ENCODE data around the gene SORT1. TPM values are rescaled to one million over a fixed set of nuclear protein-coding genes. Genes with fewer than 3 reads are reported as not detected.
A peak's percentile ranks its signal among the peaks of the same experiment; 100 is the strongest.

SORT1 gene
- total RNA-seq, 2 donors from 2014 or later: 114 to 120 TPM

DNA sequence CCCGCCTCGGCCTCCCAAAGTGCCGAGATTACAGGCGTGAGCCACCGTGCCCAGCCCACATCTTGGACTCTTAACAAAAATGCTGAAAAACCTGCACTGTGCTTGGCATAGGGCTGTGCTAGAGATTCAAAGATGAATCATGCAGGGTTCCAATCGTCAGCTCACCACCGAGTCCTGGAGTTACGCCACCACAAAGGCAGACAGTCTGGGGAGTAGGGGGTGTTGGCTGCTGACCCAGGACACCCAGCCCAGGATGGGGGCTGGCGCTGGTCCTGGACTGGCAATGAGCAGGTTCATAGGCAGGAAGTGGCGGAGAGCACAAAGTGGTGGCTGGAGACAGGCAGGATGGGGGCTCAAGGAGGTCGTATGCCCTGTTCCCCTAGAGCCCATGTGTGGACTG, 130.8 kb downstream of the SORT1 start:
- no peak overlapping the region for H3K27ac ChIP-seq
- H3K36me3 ChIP-seq: peaks cover 4% of the 10 kb centered on the region
- no peaks in the 10 kb centered on the region for H3K27me3 ChIP-seq
- no peak for DNase-seq (ENCODE audit: low spot score)
- H3K4me3 ChIP-seq: no peak overlapping the region
- peaks cover 0 to 13% of the 10 kb centered on the region in 2 donors for H3K4me1 ChIP-seq
- no peaks in the 10 kb centered on the region for H3K9me3 ChIP-seq
- TF ChIP-seq, protein P1, sequence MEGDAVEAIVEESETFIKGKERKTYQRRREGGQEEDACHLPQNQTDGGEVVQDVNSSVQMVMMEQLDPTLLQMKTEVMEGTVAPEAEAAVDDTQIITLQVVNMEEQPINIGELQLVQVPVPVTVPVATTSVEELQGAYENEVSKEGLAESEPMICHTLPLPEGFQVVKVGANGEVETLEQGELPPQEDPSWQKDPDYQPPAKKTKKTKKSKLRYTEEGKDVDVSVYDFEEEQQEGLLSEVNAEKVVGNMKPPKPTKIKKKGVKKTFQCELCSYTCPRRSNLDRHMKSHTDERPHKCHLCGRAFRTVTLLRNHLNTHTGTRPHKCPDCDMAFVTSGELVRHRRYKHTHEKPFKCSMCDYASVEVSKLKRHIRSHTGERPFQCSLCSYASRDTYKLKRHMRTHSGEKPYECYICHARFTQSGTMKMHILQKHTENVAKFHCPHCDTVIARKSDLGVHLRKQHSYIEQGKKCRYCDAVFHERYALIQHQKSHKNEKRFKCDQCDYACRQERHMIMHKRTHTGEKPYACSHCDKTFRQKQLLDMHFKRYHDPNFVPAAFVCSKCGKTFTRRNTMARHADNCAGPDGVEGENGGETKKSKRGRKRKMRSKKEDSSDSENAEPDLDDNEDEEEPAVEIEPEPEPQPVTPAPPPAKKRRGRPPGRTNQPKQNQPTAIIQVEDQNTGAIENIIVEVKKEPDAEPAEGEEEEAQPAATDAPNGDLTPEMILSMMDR (IDR thresholded peaks at IDR 0.05): no peak

DNA sequence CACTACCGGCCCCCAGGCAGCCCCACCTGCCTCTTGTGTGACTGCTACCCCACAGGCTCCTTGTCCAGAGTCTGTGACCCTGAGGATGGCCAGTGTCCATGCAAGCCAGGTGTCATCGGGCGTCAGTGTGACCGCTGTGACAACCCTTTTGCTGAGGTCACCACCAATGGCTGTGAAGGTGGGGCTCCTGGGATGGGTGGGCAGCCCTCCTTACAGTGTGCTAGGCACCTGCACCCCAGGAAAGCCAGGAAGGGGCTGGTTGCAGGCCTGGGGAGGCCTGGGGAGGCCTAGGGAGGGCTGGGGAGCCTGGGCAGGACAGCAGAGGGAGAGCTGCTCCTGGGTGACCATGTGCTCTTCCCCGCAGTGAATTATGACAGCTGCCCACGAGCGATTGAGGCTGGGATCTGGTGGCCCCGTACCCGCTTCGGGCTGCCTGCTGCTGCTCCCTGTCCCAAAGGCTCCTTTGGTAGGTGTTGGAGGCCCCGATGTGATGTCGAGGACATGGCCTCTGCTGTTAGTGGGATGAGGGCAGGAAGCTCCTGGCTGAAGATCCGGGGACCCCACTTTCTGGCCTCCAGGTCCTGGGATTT, 131.9 kb downstream of the SORT1 start:
- Histone ChIP-seq H3K4me1 (peaks cover 0 to 13% of the 10 kb centered on the region in 2 donors), H3K4me3 (no peak overlapping the region), H3K9me3 (no peaks in the 10 kb centered on the region), H3K36me3 (peaks cover 4% of the 10 kb centered on the region), H3K27ac (no peak overlapping the region), H3K27me3 (no peaks in the 10 kb centered on the region)
- no peak for DNase-seq (ENCODE audit: low spot score)
- TF ChIP-seq, protein P1 (IDR thresholded peaks at IDR 0.05): no peak

DNA sequence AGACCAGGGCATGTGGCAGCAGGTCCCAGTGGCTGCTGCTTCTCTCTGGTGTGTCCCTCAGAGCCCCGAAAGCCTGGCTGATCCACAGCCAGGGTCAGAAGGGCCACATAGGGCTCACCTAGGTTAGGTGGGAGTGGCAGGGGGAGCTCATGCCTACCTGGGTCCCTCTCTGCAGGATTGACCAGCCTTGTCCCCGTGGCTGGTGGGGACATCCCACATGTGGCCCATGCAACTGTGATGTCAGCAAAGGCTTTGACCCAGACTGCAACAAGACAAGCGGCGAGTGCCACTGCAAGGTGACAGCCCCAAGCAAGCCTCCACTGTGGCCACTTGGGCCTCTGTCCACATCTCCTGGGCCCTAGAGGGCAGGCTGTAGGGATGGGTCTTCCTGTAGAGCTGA, 132.7 kb downstream of the SORT1 start:
- no peak overlapping the region for H3K4me3 ChIP-seq
- peaks cover 4% of the 10 kb centered on the region for H3K36me3 ChIP-seq
- no peaks in the 10 kb centered on the region for H3K9me3 ChIP-seq
- no peak overlapping the region for H3K27ac ChIP-seq
- H3K27me3 ChIP-seq: no peaks in the 10 kb centered on the region
- H3K4me1 ChIP-seq: peaks cover 0 to 13% of the 10 kb centered on the region in 2 donors
- DNase-seq (ENCODE audit: low spot score): no peak
- TF ChIP-seq, protein P1 (IDR thresholded peaks at IDR 0.05): no peak

DNA sequence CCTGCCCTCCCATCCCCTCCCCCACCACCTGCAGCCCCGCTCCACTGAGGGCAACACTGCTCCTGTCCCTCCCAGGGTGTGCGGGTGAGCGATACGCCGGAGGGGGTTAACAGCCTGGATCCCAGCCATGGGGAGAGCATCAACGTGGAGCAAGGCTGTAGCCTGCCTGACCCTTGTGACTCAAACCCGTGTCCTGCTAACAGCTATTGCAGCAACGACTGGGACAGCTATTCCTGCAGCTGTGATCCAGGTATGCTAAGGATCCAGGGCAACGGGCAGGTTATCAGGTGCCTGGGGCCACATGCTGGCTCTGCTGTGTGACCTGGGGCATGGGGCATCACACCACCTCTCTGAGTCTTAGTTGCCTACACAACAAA, 133.4 kb downstream of the SORT1 start:
- Histone ChIP-seq H3K27me3 (no peaks in the 10 kb centered on the region), H3K4me1 (peaks cover 0 to 13% of the 10 kb centered on the region in 2 donors), H3K4me3 (no peak overlapping the region), H3K9me3 (no peaks in the 10 kb centered on the region), H3K36me3 (peaks cover 4% of the 10 kb centered on the region), H3K27ac (no peak overlapping the region)
- DNase-seq (ENCODE audit: low spot score): no peak
- TF ChIP-seq, protein P1 (IDR thresholded peaks at IDR 0.05): no peak

DNA sequence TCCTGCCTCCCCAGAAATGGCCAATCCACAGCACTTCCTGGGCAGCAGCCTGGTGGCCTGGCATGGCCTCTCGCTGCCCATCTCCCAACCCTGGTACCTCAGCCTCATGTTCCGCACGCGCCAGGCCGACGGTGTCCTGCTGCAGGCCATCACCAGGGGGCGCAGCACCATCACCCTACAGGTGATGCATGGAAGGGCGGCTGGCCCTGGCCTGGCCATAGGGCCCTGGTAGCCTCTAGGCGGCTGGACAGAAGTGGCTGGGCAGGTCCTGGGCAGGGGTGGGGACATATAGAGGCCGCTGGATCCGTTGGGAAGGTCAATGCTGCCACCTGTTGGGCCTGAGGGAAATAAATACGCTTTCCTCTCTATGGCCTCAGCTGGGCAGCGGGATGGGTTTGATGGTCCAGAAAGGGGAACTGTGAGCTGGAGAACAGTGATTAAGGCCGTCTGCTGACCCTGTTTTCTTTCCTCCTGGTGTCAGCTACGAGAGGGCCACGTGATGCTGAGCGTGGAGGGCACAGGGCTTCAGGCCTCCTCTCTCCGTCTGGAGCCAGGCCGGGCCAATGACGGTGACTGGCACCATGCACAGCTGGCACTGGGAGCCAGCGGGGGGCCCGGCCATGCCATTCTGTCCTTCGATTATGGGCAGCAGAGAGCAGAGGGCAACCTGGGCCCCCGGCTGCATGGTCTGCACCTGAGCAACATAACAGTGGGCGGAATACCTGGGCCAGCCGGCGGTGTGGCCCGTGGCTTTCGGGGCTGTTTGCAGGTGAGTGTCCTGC, 133.9 kb downstream of the SORT1 start:
- Histone ChIP-seq H3K9me3 (no peaks in the 10 kb centered on the region), H3K36me3 (peaks cover 6% of the 10 kb centered on the region), H3K27me3 (no peaks in the 10 kb centered on the region), H3K4me1 (peaks cover 0 to 13% of the 10 kb centered on the region in 2 donors), H3K27ac (no peak overlapping the region), H3K4me3 (no peak overlapping the region)
- TF ChIP-seq, protein P1 (IDR thresholded peaks at IDR 0.05): peak; percentile 80 to 93
- peak; percentile 83 for DNase-seq (ENCODE audit: low spot score)

Data from right atrium auricular region (tissue), 2 donors.